Esophagus squamous epithelium (tissue), 5 donors: ENCODE data around the gene DUSP2. TPM values are rescaled to one million over a fixed set of nuclear protein-coding genes. Genes with fewer than 3 reads are reported as not detected.

ENCODE experiments used
- DNase-seq: peaks from one replicate; lab custom pipeline; 2025; lab: John Stamatoyannopoulos, UW
- H3K27ac ChIP-seq, 4 donors: fragments of 200-600 bp; sonication (generic); one replicate each; pipeline ENCODE4 v1.5.1; 2016 to 2019; ENCODE audit warnings: mild to moderate bottlenecking in 1 of 4
- H3K27me3 ChIP-seq, 4 donors: fragments of 200-600 bp; sonication (generic); 1 replicate in 3 of 4; 2 replicates in 1 of 4; pipeline versions ENCODE4 v1.5.1 to v1.6.0; 2017 to 2021; ENCODE audit warnings: antibody characterized with exemption in 1 of 4
- H3K36me3 ChIP-seq, 3 donors: fragments of 200-600 bp; sonication (generic); one replicate each; pipeline ENCODE4 v1.5.1; 2016 to 2019
- H3K4me1 ChIP-seq, 3 donors: fragments of 200-600 bp; sonication (generic); one replicate each; pipeline ENCODE4 v1.5.1; 2017 to 2019
- H3K4me3 ChIP-seq, 4 donors: fragments of 200-600 bp; sonication (generic); 1 replicate in 3 of 4; 2 replicates in 1 of 4; pipeline ENCODE4 v1.5.1; 2016 to 2019; ENCODE audit warnings: mild to moderate bottlenecking in 2 of 4, moderate library complexity in 1 of 4
- H3K9me3 ChIP-seq, 3 donors: fragments of 200-600 bp; sonication (generic); one replicate each; pipeline ENCODE4 v1.5.1; 2016 to 2019
- POLR2A ChIP-seq, 4 donors: fragments of 450-650 bp; IDR thresholded peaks; one replicate each; pipeline ENCODE4 v1.6.1; 2017; ENCODE audit warnings: antibody characterized with exemption in 4 of 4, mild to moderate bottlenecking in 4 of 4, moderate library complexity in 3 of 4
- WGBS, 2 donors: methylation state at CpG; one replicate each; pipeline ENCODE4 v1.1.5; 2018; 5-methylcytosine and 5-hydroxymethylcytosine counted together
- intact Hi-C: fragments of 100-400 bp; cut with DNase I; formaldehyde crosslinking; loops from one replicate; pipeline ENCODE4 v1.15.0; 2022
- total RNA-seq, 4 donors: library from RNA; depleted of rRNA; stranded (reverse); fragments of >200 nt; gene quantifications; one replicate each; pipeline ENCODE4 v1.1.0, GENCODE V29; 2016
- TF ChIP-seq, protein P1 (sequence below), 6 experiments: fragments of 450-650 bp in 4 of 6; fragments of 200-600 bp in 2 of 6; sonication (generic) in 2 of 6; IDR thresholded peaks; one replicate each; pipeline ENCODE4 v1.5.1; 2016 to 2019; ENCODE audit warnings: antibody characterized with exemption in 6 of 6, mild to moderate bottlenecking in 4 of 6, moderate library complexity in 4 of 6
- donor health status: DM: yes; HTN: yes; CAD: no.

DUSP2 gene
- total RNA-seq, 4 donors from 2014 or later, result 1.5 to 10.3 (median 5.6) TPM

DNA sequence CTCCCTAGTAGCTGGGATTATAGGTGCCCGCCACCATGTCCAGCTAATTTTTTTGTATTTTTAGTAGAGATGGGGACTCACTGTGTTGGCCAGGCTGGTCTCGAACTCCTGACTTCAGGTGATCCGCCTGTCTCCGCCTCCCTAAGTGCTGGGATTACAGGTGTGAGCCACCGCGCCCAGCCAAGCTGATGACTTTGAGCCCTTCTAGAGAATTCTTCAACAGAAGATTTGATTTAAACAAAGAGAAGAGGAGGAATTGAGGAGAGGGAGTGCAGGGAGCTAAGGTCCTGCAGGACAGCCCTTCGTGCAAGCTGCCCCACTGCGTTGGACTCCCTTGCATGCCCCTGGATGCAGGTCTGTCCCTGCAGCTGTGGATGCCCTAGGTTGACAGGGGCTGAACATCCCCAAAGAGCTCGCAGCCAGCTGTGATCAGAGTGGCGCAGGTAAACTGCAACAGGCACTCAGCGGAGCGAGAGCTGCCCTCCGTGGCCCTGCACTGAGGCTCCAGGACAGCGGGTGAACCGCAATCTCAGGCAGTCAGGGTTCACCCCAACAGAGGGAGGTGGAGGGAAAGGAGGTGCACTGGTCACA is 42.5 kb downstream of the DUSP2 start:
- intact Hi-C loops, result no loop called here
- TF ChIP-seq POLR2A (IDR thresholded peaks at IDR 0.05), result no peak
- TF ChIP-seq, protein P1, sequence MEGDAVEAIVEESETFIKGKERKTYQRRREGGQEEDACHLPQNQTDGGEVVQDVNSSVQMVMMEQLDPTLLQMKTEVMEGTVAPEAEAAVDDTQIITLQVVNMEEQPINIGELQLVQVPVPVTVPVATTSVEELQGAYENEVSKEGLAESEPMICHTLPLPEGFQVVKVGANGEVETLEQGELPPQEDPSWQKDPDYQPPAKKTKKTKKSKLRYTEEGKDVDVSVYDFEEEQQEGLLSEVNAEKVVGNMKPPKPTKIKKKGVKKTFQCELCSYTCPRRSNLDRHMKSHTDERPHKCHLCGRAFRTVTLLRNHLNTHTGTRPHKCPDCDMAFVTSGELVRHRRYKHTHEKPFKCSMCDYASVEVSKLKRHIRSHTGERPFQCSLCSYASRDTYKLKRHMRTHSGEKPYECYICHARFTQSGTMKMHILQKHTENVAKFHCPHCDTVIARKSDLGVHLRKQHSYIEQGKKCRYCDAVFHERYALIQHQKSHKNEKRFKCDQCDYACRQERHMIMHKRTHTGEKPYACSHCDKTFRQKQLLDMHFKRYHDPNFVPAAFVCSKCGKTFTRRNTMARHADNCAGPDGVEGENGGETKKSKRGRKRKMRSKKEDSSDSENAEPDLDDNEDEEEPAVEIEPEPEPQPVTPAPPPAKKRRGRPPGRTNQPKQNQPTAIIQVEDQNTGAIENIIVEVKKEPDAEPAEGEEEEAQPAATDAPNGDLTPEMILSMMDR (IDR thresholded peaks at IDR 0.05), result no peak
- DNase-seq, result no peak
- H3K4me1 ChIP-seq, result peaks cover 0 to 10% (median 0%) of the 10 kb centered on the region in 3 donors
- peaks cover 0 to 19% (median 10%) of the 10 kb centered on the region in 3 donors for H3K9me3 ChIP-seq
- no peak overlapping the region for H3K4me3 ChIP-seq
- 93 to 100% methylated on average over 6 to 11 of the region's 15 CpGs for WGBS, 2 donors
- H3K27me3 ChIP-seq, result peaks cover 0 to 11% (median 0%) of the 10 kb centered on the region in 4 donors
- no peak overlapping the region for H3K27ac ChIP-seq
- no peaks in the 10 kb centered on the region for H3K36me3 ChIP-seq

DNA sequence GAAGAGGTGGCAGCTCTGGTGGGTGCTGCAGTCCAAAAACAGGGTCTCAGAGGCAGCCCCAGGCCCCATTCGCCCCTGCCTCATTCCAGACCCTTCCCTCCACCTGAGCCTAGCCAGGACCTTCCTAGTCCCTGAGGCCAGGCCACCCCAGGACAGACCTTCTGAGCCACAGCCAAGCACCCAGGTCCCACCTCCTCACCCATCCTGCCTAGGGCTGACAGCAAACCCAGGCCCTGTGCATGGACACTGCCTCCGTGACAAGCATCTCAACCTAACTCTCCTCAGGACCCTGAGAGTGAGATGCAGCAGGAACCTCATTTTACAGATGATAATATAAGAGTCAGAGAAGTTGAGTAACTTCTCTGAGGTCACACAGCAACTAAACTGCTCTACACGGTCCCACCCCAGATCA is 44.3 kb downstream of the DUSP2 start:
- intact Hi-C loops, result no loop called here
- TF ChIP-seq, protein P1 (IDR thresholded peaks at IDR 0.05), result no peak
- TF ChIP-seq POLR2A (IDR thresholded peaks at IDR 0.05), result no peak
- Histone ChIP-seq H3K27me3 (peaks cover 0 to 5% (median 0%) of the 10 kb centered on the region in 4 donors), H3K27ac (no peak overlapping the region), H3K36me3 (no peaks in the 10 kb centered on the region), H3K4me3 (no peak overlapping the region), H3K4me1 (peaks cover 0 to 10% (median 0%) of the 10 kb centered on the region in 3 donors), H3K9me3 (peaks cover 0 to 13% (median 9%) of the 10 kb centered on the region in 3 donors)
- 63 to 79% methylated on average over 2 of the region's 3 CpGs for WGBS, 2 donors
- no peak for DNase-seq

DNA sequence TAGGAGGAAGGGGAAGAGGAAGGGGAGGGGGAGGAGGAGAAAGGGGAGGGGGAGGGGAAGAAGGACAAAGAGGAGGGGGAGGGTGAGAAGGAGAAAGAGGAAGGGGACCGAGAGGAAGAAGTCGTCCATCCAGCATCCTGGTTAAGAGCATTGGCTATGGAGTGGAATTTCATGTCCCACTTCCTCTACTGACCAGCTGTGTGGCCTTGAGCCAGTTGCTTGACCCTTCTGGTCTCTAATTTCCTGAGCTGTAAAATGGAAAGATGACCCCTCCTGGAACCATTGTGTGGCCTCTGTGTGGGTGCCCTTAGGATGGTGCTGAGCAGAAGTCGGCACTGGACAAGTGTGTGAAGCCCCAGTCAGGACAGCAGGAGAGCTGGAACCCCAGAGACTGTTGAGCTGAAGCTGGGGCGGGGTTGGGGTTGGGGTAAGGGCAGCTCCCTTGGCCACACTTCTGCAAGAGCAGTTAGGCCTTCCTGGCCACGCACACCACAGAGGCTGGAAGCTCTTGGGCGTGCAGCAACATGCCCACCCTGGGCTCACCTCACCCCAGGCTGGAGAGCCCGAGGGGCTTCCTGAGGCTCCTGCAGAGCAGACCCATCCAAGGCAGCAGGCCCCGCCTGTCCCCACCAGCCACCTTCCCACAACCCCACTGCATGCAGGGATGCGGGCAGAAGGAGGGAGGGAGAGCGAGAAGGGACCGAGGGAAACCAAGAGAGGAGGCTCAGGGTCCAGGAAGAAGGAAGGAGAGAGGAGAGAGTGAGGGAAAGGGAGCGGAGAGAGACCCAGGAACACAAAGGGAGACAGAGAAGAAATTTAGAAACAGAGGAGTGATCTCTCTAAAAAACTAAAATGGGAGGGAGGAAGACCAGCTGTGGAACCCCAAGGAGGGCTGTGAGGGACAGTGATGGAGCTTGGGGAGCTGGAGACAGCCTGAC is 45.1 kb downstream of the DUSP2 start:
- Histone ChIP-seq H3K36me3 (no peaks in the 10 kb centered on the region), H3K4me1 (peaks cover 0 to 10% (median 0%) of the 10 kb centered on the region in 3 donors), H3K4me3 (no peak overlapping the region), H3K27ac (peak overlapping the region in 2 of 4 donors; percentile 50 to 78), H3K27me3 (peaks cover 0 to under 1% (median 0%) of the 10 kb centered on the region in 4 donors), H3K9me3 (peaks cover 0 to 5% (median 1%) of the 10 kb centered on the region in 3 donors)
- intact Hi-C loops, result no loop called here
- TF ChIP-seq POLR2A (IDR thresholded peaks at IDR 0.05), result no peak
- TF ChIP-seq, protein P1 (IDR thresholded peaks at IDR 0.05), result no peak
- no peak for DNase-seq
- 62 to 71% methylated on average over 5 to 7 of the region's 12 CpGs for WGBS, 2 donors

DNA sequence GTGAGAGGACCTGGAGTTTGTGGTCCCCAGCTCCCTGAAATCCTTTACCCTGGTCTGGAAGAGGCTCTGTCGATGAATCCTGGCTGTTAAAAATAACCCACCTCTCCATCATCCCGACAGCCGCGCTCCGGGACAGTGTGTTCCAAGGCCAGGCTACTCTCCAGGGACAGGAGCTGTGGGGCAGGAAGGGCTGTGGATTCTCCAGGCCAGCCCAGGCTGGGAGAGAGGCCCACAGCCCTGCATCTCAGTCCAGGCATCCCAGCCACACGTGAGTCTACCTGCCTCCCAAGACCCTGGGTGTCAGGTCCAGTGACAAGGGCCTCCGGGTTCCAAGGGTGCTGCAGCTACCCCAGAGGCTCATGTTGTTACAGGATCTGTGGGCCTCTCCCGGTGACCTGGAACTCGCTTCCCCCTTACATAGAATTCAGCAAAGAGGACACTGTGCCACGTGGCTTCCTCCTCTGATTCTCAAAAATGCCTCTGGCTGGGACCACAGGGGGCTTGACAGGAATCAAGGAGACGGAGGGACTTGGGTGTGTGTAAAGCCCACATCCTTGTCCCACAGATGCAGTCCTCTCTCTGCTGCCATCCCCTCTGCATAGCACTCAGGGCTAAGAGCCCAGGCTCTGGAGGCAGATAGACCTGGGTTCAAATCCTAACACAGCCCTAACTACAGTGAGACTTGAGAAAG is 46.2 kb downstream of the DUSP2 start:
- H3K27me3 ChIP-seq, result no peaks in the 10 kb centered on the region
- intact Hi-C loops, result no loop called here
- TF ChIP-seq, protein P1 (IDR thresholded peaks at IDR 0.05), result no peak
- TF ChIP-seq POLR2A (IDR thresholded peaks at IDR 0.05), result no peak
- H3K36me3 ChIP-seq, result no peaks in the 10 kb centered on the region
- WGBS, 2 donors, result 75 to 100% methylated on average over 3 to 4 of the region's 11 CpGs
- H3K9me3 ChIP-seq, result no peaks in the 10 kb centered on the region
- DNase-seq, result no peak
- peak overlapping the region in 3 of 4 donors; percentile 50 to 78 (median 55) for H3K27ac ChIP-seq
- H3K4me3 ChIP-seq, result no peak overlapping the region
- peaks cover 0 to 10% (median 0%) of the 10 kb centered on the region in 3 donors for H3K4me1 ChIP-seq
